HG02623 (cell line): ENCODE measurements around the gene PSD.

Source experiments
- ATAC-seq: cut with Tn5 transposase; IDR thresholded peaks from one replicate; pipeline ENCODE4 v1.9.1; 2021; ENCODE audit warnings: moderate library complexity; ENCODE audit not compliant: unreplicated experiment

PSD gene

DNA sequence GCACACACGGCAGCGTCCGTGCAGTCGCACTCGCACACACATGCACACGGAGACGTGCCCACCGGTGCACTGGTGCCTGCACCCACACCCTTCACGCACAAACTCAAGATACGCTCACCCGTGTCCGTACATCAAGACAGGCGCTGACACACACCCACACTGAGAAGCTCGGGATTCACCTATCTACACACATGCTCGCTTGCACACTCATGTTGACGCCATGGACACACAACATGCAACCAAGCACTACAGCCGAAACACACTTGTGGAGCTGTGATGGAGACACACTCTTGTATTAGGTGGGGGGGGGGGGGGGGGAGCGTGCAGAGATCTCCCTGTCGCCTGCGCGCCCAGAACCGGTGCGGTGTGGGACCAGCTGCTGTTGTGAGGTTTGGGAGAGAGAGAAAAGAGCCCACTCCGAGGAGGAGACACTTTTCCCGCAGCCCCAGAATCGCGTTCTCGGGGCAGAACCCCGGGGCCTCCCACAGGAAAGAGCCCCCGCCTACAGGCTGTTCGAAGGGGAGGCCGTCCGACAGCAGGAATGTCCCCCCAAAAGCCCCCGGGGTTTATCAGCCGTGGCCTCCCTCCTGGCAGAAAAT lies 23.7 kb downstream of the PSD start:
- no peak for ATAC-seq

DNA sequence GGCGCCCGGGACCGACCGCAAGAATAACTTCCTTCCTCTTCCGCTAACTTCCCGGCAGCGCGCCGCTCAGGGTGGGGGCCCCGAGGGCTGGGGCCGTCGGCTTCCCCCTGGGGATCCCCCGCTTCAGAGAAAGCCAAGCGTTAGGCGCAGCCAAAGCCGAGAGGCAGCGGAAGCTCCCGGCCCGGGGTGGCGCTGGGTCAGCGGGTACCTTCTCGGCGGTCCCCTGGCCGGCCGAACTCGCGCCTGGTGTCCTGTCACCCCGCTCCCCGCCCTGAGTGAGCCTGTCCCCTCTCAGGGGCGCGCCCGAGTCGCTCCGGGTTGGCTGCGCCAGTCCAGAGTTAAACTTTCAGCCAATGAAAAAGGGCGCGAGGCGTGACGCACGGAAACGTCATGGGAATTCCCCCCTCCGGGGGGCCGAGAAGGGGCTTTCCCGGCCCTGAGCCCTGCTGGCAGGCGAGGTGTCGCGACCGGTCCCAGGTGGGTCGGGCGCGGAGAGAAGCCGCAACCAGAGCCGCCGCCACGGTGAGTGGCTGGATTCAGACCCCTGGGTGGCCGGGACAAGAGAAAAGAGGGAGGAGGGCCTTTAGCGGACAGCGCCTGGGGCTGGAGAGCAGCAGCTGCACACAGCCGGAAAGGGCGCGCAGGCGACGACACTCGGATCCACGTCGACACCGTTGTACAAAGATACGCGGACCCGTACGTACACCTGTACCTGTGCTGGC lies 24.3 kb downstream of the PSD start:
- peak; percentile 74 for ATAC-seq

DNA sequence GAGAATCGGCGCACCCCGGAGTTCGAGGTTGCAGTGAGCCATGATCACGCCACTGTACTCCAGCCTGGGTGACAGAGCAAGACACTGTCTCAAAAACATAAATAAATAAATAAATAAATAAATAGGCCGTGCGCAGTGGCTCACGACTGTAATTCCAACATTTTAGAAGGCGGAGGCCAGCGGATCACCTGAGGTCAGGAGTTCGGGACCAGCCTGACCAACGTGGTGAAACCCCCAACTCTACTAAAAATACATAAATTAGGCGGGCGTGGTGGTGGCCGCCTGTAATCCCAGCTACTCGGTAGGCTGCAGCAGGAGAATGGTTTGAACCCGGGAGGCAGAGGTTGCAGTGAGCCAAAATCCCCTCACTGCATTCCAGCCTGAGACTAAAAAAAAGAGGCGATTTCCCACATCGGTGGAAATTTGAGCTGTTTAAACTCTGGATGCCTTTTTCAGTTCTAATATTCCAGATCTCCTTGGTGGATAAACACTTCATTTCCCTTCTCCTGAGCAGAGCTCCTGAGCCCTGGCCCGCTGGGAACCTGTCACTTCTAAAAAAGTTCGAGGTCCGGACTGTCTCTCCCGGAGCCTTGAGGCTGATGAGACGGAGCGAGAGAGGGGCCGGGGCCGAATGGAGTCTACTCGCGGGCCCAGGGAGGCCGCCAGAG lies 25.0 kb downstream of the PSD start:
- no peak for ATAC-seq

DNA sequence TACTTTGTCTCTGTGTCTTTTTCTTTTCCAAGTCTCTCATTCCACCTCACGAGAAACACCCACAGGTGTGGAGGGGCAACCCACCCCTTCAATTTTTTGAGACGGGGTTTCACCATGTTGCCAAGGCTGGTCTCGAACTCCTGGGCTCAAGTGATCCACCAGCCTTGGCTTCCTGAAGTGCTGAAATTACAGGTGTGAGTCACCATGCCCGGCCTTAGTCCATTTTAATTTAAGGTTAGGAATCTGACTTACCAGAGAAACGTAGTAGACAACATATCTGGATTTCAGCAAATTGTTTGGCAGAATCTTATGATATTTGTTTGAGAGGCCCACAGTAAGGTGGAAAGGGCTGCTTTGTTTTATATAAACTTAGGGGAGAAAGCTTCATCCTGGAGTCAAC lies 26.3 kb downstream of the PSD start:
- no peak for ATAC-seq

DNA sequence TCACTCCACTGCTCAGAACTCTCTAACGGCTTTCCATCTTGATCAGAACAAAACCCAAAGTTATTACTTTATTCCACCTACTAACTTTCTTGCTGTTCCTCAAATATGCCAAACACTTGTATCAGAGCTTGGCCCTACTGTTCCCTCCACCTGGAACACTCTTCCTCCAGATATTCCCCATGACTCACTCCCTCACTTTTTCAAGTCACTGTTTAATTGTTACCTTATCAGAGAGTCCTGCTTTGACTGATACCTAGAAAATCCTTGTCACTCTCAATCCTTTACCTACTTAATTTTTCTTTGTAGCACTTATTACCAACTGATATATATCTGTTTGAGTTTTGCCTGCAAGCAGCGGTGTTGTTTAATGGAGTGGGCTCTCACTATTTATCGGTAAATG lies 28.7 kb downstream of the PSD start:
- ATAC-seq: no peak

DNA sequence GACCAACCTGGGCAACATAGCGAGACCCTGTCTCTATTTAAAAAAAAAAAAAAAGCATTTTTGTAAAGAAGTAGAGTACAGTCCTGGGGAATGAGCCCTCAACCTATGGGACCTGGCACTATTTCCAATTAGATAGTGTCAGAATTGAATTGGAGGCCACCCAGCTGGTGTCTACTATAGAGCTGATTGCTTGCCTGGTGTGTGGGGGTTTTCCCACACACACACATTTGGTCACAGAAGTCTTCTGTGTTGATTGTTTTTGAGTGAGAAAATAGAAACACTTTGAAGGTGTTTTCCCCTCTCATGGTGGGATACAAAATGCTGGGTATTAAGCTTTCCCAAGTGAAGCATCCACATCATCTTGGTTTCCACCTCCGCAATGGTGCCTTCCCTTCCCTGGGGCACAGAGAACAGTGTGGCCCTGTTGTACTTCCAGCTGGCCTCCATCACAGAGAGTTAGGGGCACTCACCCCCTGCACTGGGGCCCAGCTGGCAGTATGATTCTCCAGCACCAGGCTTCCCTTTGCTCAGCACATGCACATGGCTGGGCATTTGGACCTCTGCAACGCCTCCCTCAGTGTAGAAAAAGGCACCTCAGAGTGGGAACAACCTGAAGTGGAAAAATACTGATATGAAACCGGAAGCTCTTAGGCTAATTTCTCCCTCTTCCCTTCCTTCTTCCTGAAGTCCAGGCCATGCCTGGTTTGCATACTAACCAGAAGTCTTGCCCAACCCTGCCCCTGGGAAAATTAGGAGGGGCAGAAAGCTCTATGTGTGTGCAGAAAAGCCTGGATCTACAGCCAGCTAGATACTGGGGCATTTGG lies 33.8 kb downstream of the PSD start:
- ATAC-seq: no peak

DNA sequence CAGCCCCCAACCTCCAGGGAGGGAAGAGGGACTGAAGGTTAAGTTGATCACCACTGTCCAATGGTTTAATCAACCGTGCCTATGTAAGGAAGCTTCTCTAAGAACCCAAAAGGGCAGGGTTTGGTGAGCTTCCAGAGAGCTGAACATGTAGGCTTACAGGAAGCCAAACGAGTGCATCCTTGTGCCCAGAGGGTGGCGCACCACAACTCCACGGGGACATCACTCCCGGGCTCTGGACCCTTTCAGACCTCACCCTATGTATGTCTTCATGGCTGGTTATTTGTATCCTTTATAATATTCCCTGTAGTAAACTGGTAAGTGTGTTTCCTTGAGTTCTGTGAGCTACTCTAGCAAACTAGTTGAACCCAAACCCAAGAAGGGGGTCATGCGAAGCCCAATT lies 34.5 kb downstream of the PSD start:
- no peak for ATAC-seq

DNA sequence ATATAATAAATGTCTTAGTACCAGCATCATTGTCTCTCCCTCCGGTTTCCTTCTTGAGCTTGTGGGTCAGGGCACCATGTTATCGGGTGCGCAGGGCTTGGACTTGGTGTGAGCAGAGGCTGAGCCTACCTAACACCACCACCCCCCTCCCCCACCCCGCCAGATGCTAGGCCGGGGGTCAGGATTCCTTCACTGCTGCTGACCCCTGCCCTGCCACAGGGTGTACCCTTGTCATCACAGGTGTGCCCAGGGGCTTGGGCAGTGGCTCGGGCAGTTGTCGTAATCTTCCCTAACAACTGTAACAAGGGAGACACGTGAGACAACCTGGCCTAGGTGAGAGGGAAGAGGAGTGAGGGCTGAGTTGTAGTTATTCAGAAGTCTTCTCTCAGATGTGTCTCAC lies 35.7 kb downstream of the PSD start:
- no peak for ATAC-seq

DNA sequence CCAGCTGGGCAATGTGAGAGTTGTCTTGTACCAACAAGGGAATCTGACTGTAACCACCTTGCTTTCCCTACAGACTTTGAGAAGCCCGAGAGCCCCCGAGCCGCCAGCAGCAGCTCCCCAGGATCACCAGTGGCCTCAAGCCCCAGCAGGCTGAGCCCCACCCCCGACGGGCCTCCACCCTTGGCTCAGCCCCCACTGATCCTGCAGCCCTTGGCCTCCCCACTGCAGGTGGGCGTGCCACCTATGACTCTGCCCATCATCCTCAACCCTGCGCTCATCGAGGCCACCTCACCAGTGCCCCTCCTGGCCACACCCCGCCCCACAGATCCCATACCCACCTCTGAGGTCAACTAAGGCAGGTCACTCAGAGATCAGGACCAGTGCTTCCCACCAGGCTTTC lies 36.6 kb downstream of the PSD start:
- ATAC-seq: no peak

DNA sequence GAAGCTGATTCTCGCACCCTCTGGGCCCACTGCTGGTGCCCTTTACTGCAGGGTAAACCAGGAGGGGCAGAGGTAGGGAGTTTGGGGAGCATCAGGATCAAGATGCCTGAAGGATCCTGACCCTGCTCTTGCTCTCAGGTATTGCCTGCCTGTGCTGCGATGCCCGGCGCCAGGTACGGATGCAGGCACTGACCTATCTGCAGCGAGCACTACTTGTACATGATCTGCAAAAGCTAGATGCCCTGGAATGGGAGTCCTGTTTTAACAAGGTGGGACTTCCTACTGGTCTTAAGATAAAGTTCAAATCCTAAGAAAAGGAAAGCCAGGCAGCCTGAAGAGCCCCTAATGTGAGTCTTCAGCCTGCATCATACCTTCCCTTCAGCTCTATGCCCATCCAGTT lies 39.2 kb downstream of the PSD start:
- no peak for ATAC-seq

DNA sequence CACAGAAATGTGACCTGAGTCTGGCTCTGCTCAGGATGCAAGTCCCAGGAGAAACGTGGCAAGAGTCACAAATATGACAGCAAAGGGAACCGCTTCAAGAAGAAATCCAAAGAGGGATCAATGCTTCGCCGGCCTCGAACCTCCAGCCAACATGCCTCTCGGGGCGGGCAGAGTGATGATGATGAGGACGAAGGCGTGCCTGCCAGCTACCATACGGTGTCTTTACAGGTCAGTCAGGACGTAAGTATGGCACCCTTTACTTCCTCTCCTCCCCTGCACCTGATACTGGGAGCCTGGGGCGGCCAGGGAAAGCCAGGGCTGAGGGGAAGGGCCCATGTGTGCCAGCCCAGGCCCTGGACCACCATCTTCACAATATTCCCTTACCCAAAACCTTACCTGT lies 41.7 kb downstream of the PSD start:
- no peak for ATAC-seq

DNA sequence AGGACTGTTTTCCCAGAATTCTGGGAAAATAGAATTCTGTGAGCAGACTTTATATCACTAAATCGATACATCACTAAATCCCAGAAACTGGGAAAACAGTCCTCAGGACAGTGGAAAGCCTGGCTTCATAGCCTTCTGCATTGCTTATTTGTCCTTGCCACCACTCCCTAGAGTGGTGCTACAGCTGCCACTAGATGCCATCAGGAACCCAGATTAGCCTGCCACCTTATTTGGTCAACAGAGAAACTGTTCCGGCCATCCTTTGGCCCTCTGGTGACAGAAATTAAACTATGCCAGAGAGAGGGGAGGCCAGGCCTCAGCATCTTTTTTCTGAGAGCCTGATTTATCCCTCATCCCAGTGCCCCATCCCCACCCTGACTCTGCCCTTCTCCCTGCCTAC lies 42.7 kb downstream of the PSD start:
- ATAC-seq: no peak

DNA sequence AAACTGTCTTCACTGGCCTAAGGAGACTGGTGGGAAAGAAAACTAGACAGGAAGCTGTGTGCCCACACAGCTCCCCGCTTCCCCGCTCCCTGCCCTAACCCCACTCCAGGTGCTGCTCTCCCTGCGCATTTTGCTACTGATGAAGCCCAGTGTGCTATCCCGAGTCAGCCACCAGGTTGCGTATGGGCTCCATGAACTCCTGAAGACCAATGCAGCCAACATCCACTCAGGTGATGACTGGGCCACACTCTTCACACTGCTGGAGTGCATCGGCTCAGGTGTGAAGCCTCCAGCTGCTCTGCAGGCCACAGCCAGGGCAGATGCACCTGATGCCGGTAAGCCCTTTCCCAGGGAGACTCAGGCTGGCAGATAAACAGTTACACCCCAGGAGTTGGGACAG lies 43.3 kb downstream of the PSD start:
- ATAC-seq: no peak

DNA sequence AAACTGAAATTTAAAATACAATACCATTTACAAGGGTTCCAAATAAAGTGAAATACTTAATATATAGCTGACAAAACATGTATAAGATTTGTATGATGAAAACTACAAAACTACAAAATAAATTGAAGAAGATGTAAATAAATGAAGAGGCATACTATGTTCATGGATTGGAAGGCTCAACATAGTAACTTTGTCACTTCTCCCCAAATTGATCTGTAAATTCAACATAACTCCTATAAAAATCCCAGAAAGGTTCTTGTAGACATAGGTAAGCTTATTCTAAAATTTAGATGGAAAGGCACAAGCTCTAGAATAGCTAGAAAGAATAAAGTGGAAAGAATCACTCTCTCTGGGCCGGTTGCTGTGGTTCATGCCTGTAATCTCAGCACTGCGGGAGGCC lies 47.3 kb downstream of the PSD start:
- no peak for ATAC-seq

DNA sequence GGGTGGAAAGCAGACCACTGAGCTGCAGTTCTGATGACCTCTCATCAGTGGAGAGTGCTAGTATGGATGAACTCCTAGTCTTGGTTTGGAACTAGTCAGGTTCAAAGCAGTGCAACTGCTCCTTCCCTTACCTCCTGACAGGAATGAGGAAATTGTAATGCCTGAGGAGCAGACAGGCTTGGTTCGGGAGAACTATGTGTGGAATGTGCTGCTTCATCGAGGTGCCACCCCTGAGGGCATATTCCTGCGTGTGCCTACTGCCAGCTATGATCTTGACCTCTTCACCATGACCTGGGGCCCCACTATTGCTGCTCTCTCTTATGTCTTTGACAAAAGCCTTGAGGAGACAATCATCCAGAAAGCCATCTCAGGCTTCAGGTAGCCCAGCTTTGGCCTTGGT lies 50.5 kb downstream of the PSD start:
- no peak for ATAC-seq

DNA sequence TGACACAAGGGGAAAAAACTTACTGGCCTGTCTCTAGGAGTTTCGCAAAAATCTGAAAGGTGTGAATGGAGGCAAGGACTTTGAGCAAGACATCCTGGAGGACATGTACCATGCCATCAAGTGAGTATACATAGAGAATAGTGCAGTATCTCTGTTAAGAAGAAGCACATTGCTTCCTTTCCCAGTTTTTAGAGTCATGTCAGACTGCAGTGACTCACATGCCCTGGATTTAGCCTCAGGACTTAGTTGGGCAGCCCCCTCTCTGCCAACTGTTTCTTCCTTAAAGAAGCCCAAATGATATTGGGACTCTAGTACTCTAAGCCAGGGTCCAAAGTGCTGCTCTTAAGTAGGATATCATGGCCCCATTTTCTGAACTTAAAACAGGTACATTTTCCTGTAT lies 51.1 kb downstream of the PSD start:
- no peak for ATAC-seq

DNA sequence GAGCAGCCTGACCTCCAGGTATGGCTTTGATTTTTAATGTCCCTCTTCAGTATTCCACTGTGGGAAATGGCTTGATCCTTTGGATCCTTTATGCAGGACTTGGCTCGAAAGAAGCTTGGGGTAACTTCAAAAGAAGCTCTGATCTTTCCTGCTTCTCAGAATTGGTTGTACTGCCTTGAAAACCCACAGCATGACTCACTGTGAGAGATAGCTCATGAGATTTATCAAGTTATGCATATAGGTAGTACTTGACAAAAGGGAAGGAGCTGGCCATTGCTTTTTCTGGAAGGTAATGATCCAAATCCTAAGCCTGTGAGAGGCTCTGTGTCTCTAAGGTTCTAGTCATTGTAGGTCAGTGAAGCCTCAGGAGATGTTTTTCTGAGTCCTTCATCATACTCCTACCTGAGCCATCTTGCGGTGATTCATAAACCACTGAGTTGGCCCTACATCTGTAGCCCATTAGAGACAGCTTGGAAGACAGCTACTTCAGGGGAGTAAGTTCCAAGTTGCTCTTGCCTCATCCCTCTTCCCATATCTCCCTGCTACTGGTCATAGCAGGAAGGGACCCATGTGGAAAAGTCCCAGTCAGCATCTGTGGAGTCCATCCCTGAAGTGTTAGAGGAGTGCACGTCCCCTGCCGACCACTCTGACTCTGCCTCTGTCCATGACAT lies 59.7 kb downstream of the PSD start:
- ATAC-seq: no peak

DNA sequence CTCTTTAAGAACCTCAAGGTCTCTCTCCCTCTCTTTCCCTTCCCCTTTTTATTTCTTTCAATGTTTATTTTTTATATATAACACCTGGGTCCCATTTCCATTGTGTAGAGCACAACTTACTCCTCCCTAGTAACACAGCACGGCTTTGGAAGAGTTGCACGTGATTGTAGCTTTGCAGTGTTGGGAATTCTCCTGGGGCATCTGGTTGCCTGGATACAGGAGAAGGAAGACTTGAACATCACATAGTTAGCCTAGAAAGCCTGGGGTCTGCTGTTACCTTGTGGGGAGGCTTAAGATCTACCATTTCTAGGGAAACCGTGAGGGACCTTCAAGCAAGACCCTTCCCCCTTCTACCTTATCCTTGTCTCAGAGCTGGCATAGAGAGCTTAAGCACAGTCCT lies 64.1 kb downstream of the PSD start:
- ATAC-seq: no peak
